KMS-11 (cell line): ENCODE results near the gene DGAT2.

Experiments used
- H2AFZ ChIP-seq: fragments of 200-600 bp; sonication (generic); 2 replicates; pipeline ENCODE4 v1.6.1; 2016; ENCODE audit warnings: antibody characterized with exemption, mixed run types, low read depth
- H3K27ac ChIP-seq: fragments of 200-600 bp; sonication (generic); 2 replicates; pipeline ENCODE4 v1.6.1; 2016; ENCODE audit warnings: mild to moderate bottlenecking, mixed run types
- H3K27me3 ChIP-seq: fragments of 200-600 bp; sonication (generic); 2 replicates; pipeline ENCODE4 v1.6.1; 2017; ENCODE audit warnings: mild to moderate bottlenecking, low read depth, mixed run types, moderate library complexity; ENCODE audit not compliant: insufficient read depth
- H3K36me3 ChIP-seq: fragments of 200-600 bp; sonication (generic); 2 replicates; pipeline ENCODE4 v1.6.1; 2017; ENCODE audit warnings: mild to moderate bottlenecking, mixed run types; ENCODE audit not compliant: insufficient read depth
- H3K4me1 ChIP-seq: fragments of 200-600 bp; sonication (generic); 2 replicates; pipeline ENCODE4 v1.6.1; 2016; ENCODE audit warnings: mild to moderate bottlenecking, low read depth, mixed run types; ENCODE audit not compliant: poor library complexity, severe bottlenecking
- H3K4me2 ChIP-seq: fragments of 200-600 bp; sonication (generic); 2 replicates; pipeline ENCODE4 v1.7.0; 2016; ENCODE audit warnings: mild to moderate bottlenecking, mixed run types
- H3K4me3 ChIP-seq: fragments of 200-600 bp; sonication (generic); IDR thresholded peaks from 2 replicates; pipeline ENCODE4 v1.6.1; 2017; ENCODE audit warnings: low read depth, low read length, mixed read lengths; ENCODE audit not compliant: insufficient read depth
- H3K79me2 ChIP-seq: fragments of 200-600 bp; sonication (generic); 2 replicates; pipeline ENCODE4 v1.6.1; 2016; ENCODE audit warnings: low read depth, mixed run types; ENCODE audit not compliant: insufficient read depth
- H3K9ac ChIP-seq: fragments of 200-600 bp; sonication (generic); 2 replicates; pipeline ENCODE4 v1.6.1; 2016; ENCODE audit warnings: mild to moderate bottlenecking, mixed run types
- H4K20me1 ChIP-seq: fragments of 200-600 bp; sonication (generic); 2 replicates; pipeline ENCODE4 v1.6.1; 2016; ENCODE audit warnings: mild to moderate bottlenecking, mixed run types; ENCODE audit not compliant: insufficient read depth
- CTCF ChIP-seq: fragments of 200-600 bp; sonication (generic); conservative IDR thresholded peaks from 2 replicates; pipeline ENCODE4 v1.6.1; 2017; ENCODE audit warnings: low read depth, mild to moderate bottlenecking, antibody characterized with exemption, low read length, moderate library complexity, mixed read lengths

DGAT2 gene

GRCh38 chr11:75809991-75810390 lies 41.4 kb downstream of the DGAT2 start:
- no peak overlapping the region for H3K4me3 ChIP-seq
- no peak overlapping the region for H3K4me2 ChIP-seq
- H3K79me2 ChIP-seq, result no peaks in the 10 kb centered on the region
- peaks cover 10% of the 10 kb centered on the region for H3K4me1 ChIP-seq
- no peaks in the 10 kb centered on the region for H3K36me3 ChIP-seq
- H2AFZ ChIP-seq, result no peak overlapping the region
- no peaks in the 10 kb centered on the region for H3K27me3 ChIP-seq
- no peak overlapping the region for H3K9ac ChIP-seq
- TF ChIP-seq CTCF, result no peak
- H4K20me1 ChIP-seq, result no peaks in the 10 kb centered on the region
- H3K27ac ChIP-seq, result no peak overlapping the region

- no peak overlapping the region for H3K27ac ChIP-seq
Measured at GRCh38 chr11:75810637-75811390, 42.2 kb downstream of the DGAT2 start.

GRCh38 chr11:75811485-75811884 lies 42.9 kb downstream of the DGAT2 start:
- no peak for TF ChIP-seq CTCF
- H4K20me1 ChIP-seq, result no peaks in the 10 kb centered on the region
- peaks cover 10% of the 10 kb centered on the region; the same call in 1 of the 2 replicates for H3K79me2 ChIP-seq
- no peak overlapping the region for H3K4me3 ChIP-seq
- no peak overlapping the region for H3K27ac ChIP-seq
- no peak overlapping the region for H3K9ac ChIP-seq
- H3K27me3 ChIP-seq, result no peaks in the 10 kb centered on the region
- no peak overlapping the region for H3K4me2 ChIP-seq
- H3K4me1 ChIP-seq, result peaks cover 14% of the 10 kb centered on the region
- no peaks in the 10 kb centered on the region for H3K36me3 ChIP-seq
- no peak overlapping the region for H2AFZ ChIP-seq

More at GRCh38 chr11:75810637-75811390, 42.2 kb downstream of the DGAT2 start:
- Histone ChIP-seq H3K27me3 (no peaks in the 10 kb centered on the region), H3K4me2 (no peak overlapping the region), H3K4me1 (peaks cover 10% of the 10 kb centered on the region), H3K4me3 (no peak overlapping the region), H3K9ac (no peak overlapping the region), H2AFZ (no peak overlapping the region), H3K36me3 (no peaks in the 10 kb centered on the region), H4K20me1 (no peaks in the 10 kb centered on the region), H3K79me2 (0 out of 2 replicates have a peak, but pooled peaks cover 3% of the 10 kb centered on the region)
- no peak for TF ChIP-seq CTCF

GRCh38 chr11:75812542-75813040 lies 44.0 kb downstream of the DGAT2 start:
- H3K4me2 ChIP-seq, result no peak overlapping the region
- peaks cover 16% of the 10 kb centered on the region; the same call in 1 of the 2 replicates for H3K79me2 ChIP-seq

More at GRCh38 chr11:75812542-75813040, 44.0 kb downstream of the DGAT2 start:
- H3K36me3 ChIP-seq, result no peaks in the 10 kb centered on the region
- no peak overlapping the region for H2AFZ ChIP-seq
- no peak overlapping the region for H3K27ac ChIP-seq
- H3K9ac ChIP-seq, result no peak overlapping the region
- no peaks in the 10 kb centered on the region for H3K27me3 ChIP-seq
- H3K4me1 ChIP-seq, result peaks cover 24% of the 10 kb centered on the region
- H3K4me3 ChIP-seq, result no peak overlapping the region
- no peaks in the 10 kb centered on the region for H4K20me1 ChIP-seq
- no peak for TF ChIP-seq CTCF
